Stromal cell of bone marrow (primary cell): ENCODE measurements around the gene EIF4A2.
A peak's percentile ranks its signal among the peaks of the same experiment; 100 is the strongest.

Source experiments
- DNase-seq: peaks from one replicate; pipeline ENCODE4 v3.0.0-alpha.2; 2012; ENCODE audit warnings: low read depth

The EIF4A2 gene

GRCh38 chr3:186783058-186783730 lies at the start of gene EIF4A2:
Gene EIF4A2 (plus strand): TSS chr3:186783577. CDS start chr3:186783611, 34 bp downstream.
- DNase-seq, result peak; percentile 76

GRCh38 chr3:186742618-186743380 lies 40.6 kb upstream of the EIF4A2 start:
- no peak for DNase-seq

- DNase-seq, result no peak
These were observed 39.7 kb upstream of the EIF4A2 start for GRCh38 chr3:186743666-186744065.

GRCh38 chr3:186746008-186746407 lies 37.4 kb upstream of the EIF4A2 start:
- peak; percentile 20 for DNase-seq

GRCh38 chr3:186750316-186750715 lies 33.1 kb upstream of the EIF4A2 start:
- no peak for DNase-seq

GRCh38 chr3:186751480-186751879 lies 31.9 kb upstream of the EIF4A2 start:
- DNase-seq, result no peak

GRCh38 chr3:186754006-186754405 lies 29.4 kb upstream of the EIF4A2 start:
- no peak for DNase-seq

- DNase-seq, result no peak
These were observed 28.5 kb upstream of the EIF4A2 start for GRCh38 chr3:186754871-186755270.

GRCh38 chr3:186757214-186757613 lies 26.2 kb upstream of the EIF4A2 start:
- no peak for DNase-seq

GRCh38 chr3:186757686-186758220 lies 25.6 kb upstream of the EIF4A2 start:
- no peak for DNase-seq

GRCh38 chr3:186759231-186759930 lies 24.0 kb upstream of the EIF4A2 start:
- no peak for DNase-seq

GRCh38 chr3:186760141-186760833 lies 23.1 kb upstream of the EIF4A2 start:
- no peak for DNase-seq

GRCh38 chr3:186760897-186761447 lies 22.4 kb upstream of the EIF4A2 start:
- DNase-seq, result no peak

- no peak for DNase-seq
These were observed 11.1 kb upstream of the EIF4A2 start for GRCh38 chr3:186772281-186772694.

- no peak for DNase-seq
These were observed 10.5 kb upstream of the EIF4A2 start for GRCh38 chr3:186772701-186773417.

GRCh38 chr3:186775999-186776398 lies 7.4 kb upstream of the EIF4A2 start:
- no peak for DNase-seq

GRCh38 chr3:186779204-186779603 lies 4.2 kb upstream of the EIF4A2 start:
- no peak for DNase-seq

GRCh38 chr3:186782542-186783057 lies 777 bp upstream of the EIF4A2 start:
- DNase-seq, result no peak

GRCh38 chr3:186783731-186784515 lies 546 bp downstream of the EIF4A2 start:
- DNase-seq, result peak; percentile 59
